NT2/D1 (cell line): ENCODE measurements around the gene NME9.

Experiments used
- DNase-seq: peaks from one replicate; pipeline ENCODE4 v3.0.0-alpha.2; 2011; ENCODE audit warnings: low read depth, low spot score
- H3K27me3 ChIP-seq: 2 replicates; pipeline ENCODE4 v1.6.0; 2011; ENCODE audit warnings: mild to moderate bottlenecking; ENCODE audit not compliant: insufficient read length, insufficient read depth
- H3K36me3 ChIP-seq: 2 replicates; pipeline ENCODE4 v1.6.1; 2011; ENCODE audit warnings: mild to moderate bottlenecking, low read length, mixed read lengths; ENCODE audit not compliant: insufficient read depth, insufficient read length
- H3K4me1 ChIP-seq: 2 replicates; pipeline ENCODE4 v1.5.1; 2011; ENCODE audit not compliant: insufficient read depth, insufficient read length
- H3K4me3 ChIP-seq: 2 replicates; pipeline ENCODE4 v1.5.1; 2011; ENCODE audit warnings: low read depth; ENCODE audit not compliant: insufficient read length
- H3K9ac ChIP-seq: 2 replicates; pipeline ENCODE4 v1.6.0; 2011; ENCODE audit warnings: low read depth; ENCODE audit not compliant: insufficient read length
- H3K9me3 ChIP-seq: 2 replicates; pipeline ENCODE4 v1.5.1; 2011; ENCODE audit warnings: mild to moderate bottlenecking, low read length; ENCODE audit not compliant: insufficient read depth
- SUZ12 ChIP-seq: IDR thresholded peaks from 2 replicates; pipeline ENCODE4 v1.6.1; 2011; ENCODE audit not compliant: insufficient read length, insufficient read depth; ENCODE audit errors: extremely low read depth
- YY1 ChIP-seq: IDR thresholded peaks from 2 replicates; pipeline ENCODE4 v1.6.1; 2011; ENCODE audit not compliant: insufficient read length, insufficient read depth
- ZNF274 ChIP-seq: IDR thresholded peaks from 2 replicates; pipeline ENCODE4 v1.6.1; 2011; ENCODE audit warnings: mild to moderate bottlenecking, low read depth, low read length

The NME9 gene

DNA sequence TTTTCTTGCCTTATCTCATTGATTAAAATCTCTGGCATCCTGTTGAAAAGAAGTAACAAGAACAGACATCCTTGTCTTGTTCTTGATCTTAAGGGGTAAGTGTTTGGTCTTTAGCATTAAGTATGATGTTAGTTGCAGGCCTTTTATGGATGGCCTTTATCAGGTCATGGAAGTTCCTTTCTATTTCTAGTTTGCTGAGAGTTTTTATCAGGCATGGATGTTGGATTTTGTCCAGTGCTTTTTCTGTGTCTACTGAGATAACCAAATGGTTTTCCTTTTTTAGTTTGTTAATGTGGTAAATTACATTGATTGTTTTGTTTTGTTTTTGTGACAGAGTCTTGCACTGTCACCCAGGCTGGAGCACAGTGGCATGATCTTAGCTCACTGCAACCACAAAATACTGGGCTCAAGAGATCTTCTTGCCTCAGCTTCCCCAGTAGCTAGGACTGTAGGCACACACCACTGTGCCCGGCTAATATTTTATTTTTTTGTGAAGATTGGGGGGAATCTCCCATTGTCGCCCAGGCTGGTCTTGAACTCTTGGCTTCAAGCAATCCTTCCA is 45.0 kb upstream of the NME9 start:
- TF ChIP-seq YY1 (no peak), SUZ12 (no peak), ZNF274 (no peak)
- peaks cover 6% of the 10 kb centered on the region for H3K4me1 ChIP-seq

DNA sequence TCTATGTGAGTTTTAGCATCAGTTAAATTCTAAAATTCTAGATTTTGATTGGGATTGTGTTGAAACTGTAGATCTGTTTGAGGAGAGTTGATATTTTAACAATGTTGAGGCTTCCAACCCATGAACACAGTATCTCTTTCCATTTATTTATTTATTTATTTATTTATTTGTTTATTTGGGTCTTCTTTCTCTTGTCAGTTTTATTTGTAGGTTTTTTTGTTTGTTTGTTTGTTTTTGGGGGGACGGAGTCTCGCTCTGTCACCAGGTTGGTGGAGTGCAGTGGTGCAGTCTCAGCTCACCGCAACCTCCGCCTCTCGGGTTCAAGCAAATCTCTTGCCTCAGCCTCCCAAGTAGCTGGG is 44.1 kb upstream of the NME9 start:
- TF ChIP-seq YY1, result no peak
- no peak for TF ChIP-seq SUZ12
- TF ChIP-seq ZNF274, result no peak
- H3K4me1 ChIP-seq, result peaks cover 6% of the 10 kb centered on the region
- DNase-seq, result no peak
- no peaks in the 10 kb centered on the region for H3K27me3 ChIP-seq
- no peak overlapping the region for H3K9ac ChIP-seq
- no peaks in the 10 kb centered on the region for H3K9me3 ChIP-seq
- H3K4me3 ChIP-seq, result no peak overlapping the region
- peaks cover 27% of the 10 kb centered on the region for H3K36me3 ChIP-seq

More for the DNA sequence above, 45.0 kb upstream of the NME9 start:
- Histone ChIP-seq H3K4me3 (no peak overlapping the region), H3K9ac (no peak overlapping the region), H3K36me3 (peaks cover 27% of the 10 kb centered on the region), H3K9me3 (no peaks in the 10 kb centered on the region), H3K27me3 (no peaks in the 10 kb centered on the region)
- DNase-seq, result no peak

DNA sequence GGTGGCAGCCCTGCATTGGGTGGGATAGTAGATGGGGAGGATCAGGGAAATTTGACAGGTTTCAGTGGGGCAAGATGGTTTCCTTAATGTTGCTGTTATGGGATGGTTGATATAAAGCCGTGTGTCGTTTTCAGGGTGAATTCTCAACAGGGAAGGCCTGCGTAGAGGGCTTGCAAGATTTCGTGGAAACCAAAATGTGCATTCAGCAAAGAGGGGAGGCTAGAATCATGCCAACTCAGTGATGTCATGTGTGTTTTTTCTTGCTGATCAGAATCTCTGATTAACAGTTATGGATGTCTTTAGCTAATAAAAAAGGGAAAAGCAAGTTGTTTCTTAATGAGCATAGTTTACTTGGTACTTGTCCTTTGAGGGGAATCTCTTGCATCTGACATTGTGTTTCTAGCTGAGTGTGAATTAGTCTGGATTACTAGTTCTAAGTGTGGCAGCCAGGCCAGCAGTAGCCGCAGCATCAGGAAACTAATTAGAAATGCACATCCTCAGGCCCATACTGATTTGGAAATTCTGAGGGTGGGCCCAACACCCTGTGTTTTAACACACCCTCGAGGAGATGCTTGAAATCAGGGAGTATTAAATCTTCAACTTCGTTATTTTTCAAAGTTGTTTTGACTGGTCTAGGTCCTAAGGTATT is 43.6 kb upstream of the NME9 start:
- no peak for DNase-seq
- peaks cover 27% of the 10 kb centered on the region for H3K36me3 ChIP-seq
- H3K9me3 ChIP-seq, result no peaks in the 10 kb centered on the region
- peaks cover 6% of the 10 kb centered on the region for H3K4me1 ChIP-seq
- no peak overlapping the region for H3K9ac ChIP-seq
- no peaks in the 10 kb centered on the region for H3K27me3 ChIP-seq
- H3K4me3 ChIP-seq, result no peak overlapping the region
- TF ChIP-seq YY1, result no peak
- no peak for TF ChIP-seq SUZ12
- no peak for TF ChIP-seq ZNF274

- H3K4me3 ChIP-seq, result no peak overlapping the region
- no peaks in the 10 kb centered on the region for H3K27me3 ChIP-seq
- H3K36me3 ChIP-seq, result peaks cover 18% of the 10 kb centered on the region
- H3K9me3 ChIP-seq, result no peaks in the 10 kb centered on the region
- DNase-seq, result no peak
- no peak for TF ChIP-seq ZNF274
- no peak for TF ChIP-seq YY1
- TF ChIP-seq SUZ12, result no peak
- no peak overlapping the region for H3K9ac ChIP-seq
- H3K4me1 ChIP-seq, result no peaks in the 10 kb centered on the region
Measured at GRCh38 chr3:138371070-138371965, 41.7 kb upstream of the NME9 start.

GRCh38 chr3:138370321-138370720 is 40.7 kb upstream of the NME9 start:
- H3K27me3 ChIP-seq, result no peaks in the 10 kb centered on the region
- H3K36me3 ChIP-seq, result peaks cover 17% of the 10 kb centered on the region
- no peaks in the 10 kb centered on the region for H3K4me1 ChIP-seq
- H3K4me3 ChIP-seq, result no peak overlapping the region
- H3K9ac ChIP-seq, result no peak overlapping the region
- H3K9me3 ChIP-seq, result no peaks in the 10 kb centered on the region
- no peak for DNase-seq
- TF ChIP-seq SUZ12 (no peak), YY1 (no peak), ZNF274 (no peak)

DNA sequence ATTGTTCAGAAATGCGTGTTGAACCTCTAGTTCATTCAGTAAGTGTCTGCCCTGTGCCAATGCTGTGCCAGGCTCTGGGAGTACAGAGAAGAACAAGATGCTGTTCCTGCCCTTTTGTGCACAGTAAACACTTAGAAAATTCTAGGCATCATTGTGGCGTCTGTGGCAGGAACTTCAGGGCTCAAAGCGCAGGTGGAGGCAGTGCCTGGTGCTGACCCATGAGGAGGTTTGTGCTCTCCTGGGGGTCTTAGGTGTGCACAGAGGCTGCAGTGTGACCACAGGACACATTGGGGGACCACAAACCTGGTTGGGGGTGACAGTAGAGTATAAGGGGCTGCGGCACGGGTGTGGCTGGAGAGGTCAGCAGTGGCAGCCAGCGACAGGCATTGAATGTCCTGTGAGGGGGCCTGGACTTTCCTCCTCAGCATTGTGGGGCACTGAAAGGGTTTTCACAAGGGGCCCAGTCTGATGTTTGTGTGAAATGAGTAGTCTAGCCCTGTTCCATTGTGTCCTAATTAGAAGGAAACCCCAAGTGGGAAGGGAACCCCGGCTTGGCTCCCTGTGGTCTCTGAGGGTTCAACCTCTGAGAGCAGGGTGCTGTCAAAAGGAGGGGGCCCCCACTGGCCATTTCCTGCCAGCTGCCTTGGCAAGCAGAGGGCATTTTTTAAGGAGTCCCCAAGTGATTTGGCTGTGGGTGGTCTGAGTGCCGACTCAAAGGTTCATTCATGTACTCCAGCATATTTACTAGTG is 39.7 kb upstream of the NME9 start:
- Histone ChIP-seq H3K4me1 (no peaks in the 10 kb centered on the region), H3K9ac (no peak overlapping the region), H3K4me3 (no peak overlapping the region), H3K9me3 (no peaks in the 10 kb centered on the region), H3K27me3 (no peaks in the 10 kb centered on the region), H3K36me3 (peaks cover 10% of the 10 kb centered on the region)
- TF ChIP-seq SUZ12 (no peak), YY1 (no peak), ZNF274 (no peak)
- DNase-seq, result no peak

- TF ChIP-seq ZNF274, result no peak
- TF ChIP-seq SUZ12, result no peak
- TF ChIP-seq YY1, result no peak
- H3K36me3 ChIP-seq, result peaks cover 3% of the 10 kb centered on the region
- H3K4me3 ChIP-seq, result no peak overlapping the region
- no peaks in the 10 kb centered on the region for H3K9me3 ChIP-seq
- no peaks in the 10 kb centered on the region for H3K27me3 ChIP-seq
- H3K9ac ChIP-seq, result no peak overlapping the region
- no peaks in the 10 kb centered on the region for H3K4me1 ChIP-seq
- no peak for DNase-seq
Measured at GRCh38 chr3:138367911-138368310, 38.3 kb upstream of the NME9 start.
